Activated naive CD4-positive, alpha-beta T cell treated with anti-CD3 and anti-CD28 coated beads, Interleukin-2, amount 50 U/mL, for 72 hours (primary cell): ENCODE data around the gene H2BK1. TPM values are rescaled to one million over a fixed set of nuclear protein-coding genes. Genes with fewer than 3 reads are reported as not detected.
A peak's percentile ranks its signal among the peaks of the same experiment; 100 is the strongest.

Source experiments
- ATAC-seq, 2 donors: fragments of 150-1000 bp; cut with Tn5 transposase; 2 replicates each; pipeline ENCODE4 v1.10.0; 2021; ENCODE audit warnings: mild to moderate bottlenecking in 2 of 2, moderate library complexity in 2 of 2
- DNase-seq, 2 donors: peaks; one replicate each; pipeline ENCODE4 v3.0.0; 2021 to 2022; ENCODE audit warnings: low spot score in 2 of 2
- H3K27ac Mint-ChIP-seq, 2 donors: one replicate each; pipeline ENCODE4 v1.8.0; 2022; ENCODE audit warnings: mild to moderate bottlenecking in 2 of 2, mixed read lengths in 2 of 2
- H3K36me3 Mint-ChIP-seq, 2 donors: one replicate each; pipeline ENCODE4 v1.8.0; 2022; ENCODE audit warnings: mixed read lengths in 2 of 2
- H3K9me3 Mint-ChIP-seq, 2 donors: one replicate each; pipeline ENCODE4 v1.8.0; 2022; ENCODE audit warnings: mixed read lengths in 2 of 2
- total RNA-seq, 2 donors: library from RNA; stranded (reverse); gene quantifications; one replicate each; pipeline ENCODE4 v1.2.3, GENCODE V29; 2022

Gene H2BK1
- total RNA-seq, 2 donors from 2014 or later: 1.2 TPM; not detected in 1

DNA sequence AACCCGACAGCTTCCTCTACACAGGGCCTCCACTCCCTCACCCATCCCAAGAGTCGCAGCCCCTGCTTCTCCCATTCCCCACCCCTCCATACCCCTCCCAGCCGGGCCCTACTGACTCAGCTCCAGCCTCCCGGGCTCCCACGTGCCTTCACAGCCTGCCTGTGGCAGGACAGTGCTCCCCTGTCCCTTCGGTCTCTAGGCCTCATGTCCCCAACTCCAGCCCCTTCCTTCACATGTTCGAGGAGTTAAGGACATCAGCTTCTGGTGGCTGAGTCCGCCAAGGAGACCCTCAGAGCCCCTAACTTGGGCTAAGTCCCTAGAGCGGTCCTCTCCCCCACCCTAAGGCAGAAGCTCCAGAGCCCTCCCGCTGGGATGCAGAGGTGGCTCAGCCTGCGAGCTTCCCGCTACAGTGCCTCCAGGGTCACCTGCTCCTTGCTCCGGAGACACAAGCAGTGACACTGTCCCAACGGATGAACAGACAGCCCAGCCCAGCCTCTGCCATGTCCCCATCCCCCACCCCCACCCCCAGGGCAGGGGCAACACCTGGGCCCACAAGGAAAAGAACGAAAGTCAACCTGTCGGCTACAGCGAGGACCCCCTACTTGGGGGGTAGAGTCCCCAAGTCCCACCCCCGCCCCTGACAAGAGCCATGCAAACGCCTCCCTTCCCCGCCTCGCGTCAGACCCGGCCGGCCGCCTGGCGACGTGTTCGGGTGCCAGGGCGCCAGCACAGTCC is 37.5 kb upstream of the H2BK1 start:
- DNase-seq (no peak), ATAC-seq (no peak)
- Mint-ChIP-seq H3K36me3 (peaks cover 0 to 8% of the 10 kb centered on the region in 2 donors), H3K27ac (no peak overlapping the region), H3K9me3 (no peaks in the 10 kb centered on the region)

DNA sequence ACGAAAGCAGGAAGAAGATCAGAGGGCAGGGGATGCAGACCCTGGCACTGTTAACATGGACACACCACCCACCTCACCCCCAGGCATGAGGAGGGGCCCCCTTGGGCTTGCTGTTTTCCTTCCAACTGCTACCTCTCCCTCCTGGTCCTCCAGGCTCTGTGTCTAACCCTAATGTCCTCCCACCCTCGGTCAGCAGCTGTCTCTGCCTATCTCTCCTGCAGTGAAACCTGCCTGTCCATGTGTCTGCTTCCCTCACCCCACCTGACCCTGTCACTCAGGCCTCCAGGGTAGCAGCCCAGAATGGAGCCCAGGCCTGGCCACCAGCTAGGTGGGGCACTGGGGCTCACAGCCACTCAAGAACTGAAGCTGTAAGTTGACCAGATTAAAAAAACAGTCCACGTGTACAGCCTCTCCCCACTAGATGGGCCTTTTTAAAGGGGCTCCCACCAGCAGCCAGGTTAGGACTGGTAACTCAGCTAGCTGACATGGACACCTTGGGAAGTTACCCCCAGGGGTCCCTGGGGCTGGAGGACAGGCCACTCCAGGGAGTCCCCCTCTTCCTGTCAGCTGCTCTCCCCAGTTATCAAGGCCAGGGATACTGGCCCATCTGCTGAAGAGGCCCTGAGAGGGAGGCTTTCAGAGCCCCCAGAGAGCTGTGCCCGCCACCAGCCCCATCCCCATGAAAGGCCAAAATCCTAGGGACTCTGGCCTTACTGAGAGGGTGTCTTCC is 36.7 kb upstream of the H2BK1 start:
- Mint-ChIP-seq H3K9me3 (no peaks in the 10 kb centered on the region), H3K36me3 (peaks cover 0 to 8% of the 10 kb centered on the region in 2 donors), H3K27ac (no peak overlapping the region)
- no peak for DNase-seq
- ATAC-seq: no peak

DNA sequence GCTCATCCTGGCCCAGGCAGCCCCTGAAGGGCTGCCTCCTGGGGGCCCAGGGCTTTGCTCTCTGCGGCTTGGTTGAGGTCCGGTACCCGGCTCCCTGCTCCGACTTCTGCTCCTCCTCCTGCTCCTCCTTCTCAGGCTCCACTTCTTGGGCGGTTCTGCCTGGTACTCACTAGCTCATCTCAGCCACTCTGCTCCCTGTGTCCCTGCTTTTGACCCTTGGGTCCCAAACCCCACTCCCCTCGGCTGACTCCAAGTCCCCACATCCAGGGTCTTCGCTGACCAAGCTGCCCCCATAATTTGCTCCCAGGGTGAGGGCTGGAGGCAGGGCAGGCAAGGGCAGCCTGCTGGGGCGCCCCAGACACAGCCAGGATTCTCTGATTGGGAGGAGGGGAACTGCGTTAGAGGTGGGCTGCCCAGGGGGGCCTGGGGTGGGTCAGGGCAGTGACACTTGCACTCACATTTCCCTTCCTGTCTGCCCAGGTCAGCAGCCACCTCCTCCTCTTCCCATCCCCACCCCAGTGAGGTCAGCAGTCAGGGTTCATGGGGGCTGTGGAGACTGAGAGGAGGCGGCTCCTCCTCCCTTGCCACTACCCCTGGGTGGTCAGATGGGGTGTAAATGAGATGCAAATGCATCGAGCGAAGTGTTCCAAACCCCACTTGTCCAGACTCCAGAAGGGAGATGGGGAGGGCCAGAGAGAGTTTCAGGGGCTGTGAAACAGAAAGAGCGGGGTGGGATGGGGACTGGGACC is 36.0 kb upstream of the H2BK1 start:
- peaks cover 0 to 8% of the 10 kb centered on the region in 2 donors for H3K36me3 Mint-ChIP-seq
- H3K27ac Mint-ChIP-seq: no peak overlapping the region
- no peak for ATAC-seq
- H3K9me3 Mint-ChIP-seq: no peaks in the 10 kb centered on the region
- no peak for DNase-seq

DNA sequence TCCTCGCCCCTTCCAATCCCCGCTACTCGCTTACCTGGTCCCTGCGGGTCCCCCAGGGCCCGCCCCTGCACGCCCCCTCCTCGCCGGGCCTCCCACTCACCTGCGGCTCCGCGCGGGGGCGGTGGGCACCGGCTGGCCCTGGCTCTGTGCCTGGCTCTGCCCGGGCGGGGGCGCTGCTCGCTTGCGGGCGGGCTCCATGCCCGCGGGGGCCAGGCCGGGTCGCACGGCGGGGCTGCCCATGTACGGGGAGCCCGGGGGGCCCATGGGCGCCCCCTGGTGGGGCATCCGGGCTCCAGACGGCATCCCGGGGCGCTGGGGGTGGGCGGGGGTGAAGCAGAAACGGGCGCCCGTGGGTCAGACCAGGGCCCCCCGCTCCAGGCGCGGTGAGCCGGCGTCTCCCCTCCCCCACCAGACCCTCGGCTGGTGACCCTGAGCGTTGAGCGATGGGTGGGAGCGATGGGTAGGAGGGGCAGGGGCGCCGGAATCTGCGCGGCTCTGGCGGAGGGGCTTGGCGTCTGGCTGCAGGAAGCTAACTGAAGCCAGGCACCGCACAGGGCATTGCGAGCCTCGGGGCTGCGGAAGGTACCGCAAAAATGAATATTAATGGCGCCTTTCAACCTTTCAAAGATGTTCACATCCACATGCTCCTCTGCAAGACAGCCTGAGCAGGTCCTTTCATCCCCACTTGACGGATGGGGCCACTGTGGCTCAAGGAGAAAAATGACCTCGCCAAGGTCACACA is 35.2 kb upstream of the H2BK1 start:
- Mint-ChIP-seq H3K9me3 (no peaks in the 10 kb centered on the region), H3K27ac (no peak overlapping the region), H3K36me3 (peaks cover 0 to 1% of the 10 kb centered on the region in 2 donors)
- DNase-seq: peak in 1 of 2 donors; percentile 79
- peak; percentile 59 to 78 for ATAC-seq

DNA sequence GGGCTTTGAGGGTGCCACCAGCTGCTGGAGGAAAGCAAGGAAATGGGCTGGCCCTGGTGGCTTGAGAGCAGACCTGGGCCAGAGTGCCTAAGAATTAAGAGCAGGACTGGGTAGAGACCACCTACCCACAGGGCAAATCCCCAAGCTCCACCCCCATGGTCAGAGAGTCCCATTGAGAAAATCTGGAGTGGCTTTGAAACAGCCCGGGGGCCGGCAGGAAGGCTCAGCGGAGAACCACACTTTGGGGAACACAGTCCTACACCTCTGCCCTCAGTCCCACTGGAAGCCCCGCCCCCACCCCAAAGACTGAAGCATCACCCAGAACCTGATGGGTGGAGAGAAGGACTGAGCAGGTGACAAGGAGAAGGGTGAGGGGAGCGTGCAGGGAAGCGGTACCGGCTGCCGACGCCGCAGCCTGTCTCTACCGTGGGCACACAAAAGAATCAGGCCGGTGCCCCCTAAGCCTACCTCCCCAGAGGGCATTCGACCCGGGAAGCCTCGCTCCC is 34.6 kb upstream of the H2BK1 start:
- no peaks in the 10 kb centered on the region for H3K9me3 Mint-ChIP-seq
- ATAC-seq: peak in 1 of 2 donors; percentile 9
- H3K27ac Mint-ChIP-seq: peak overlapping the region in 1 of 2 donors; percentile 22
- DNase-seq: no peak
- no peaks in the 10 kb centered on the region for H3K36me3 Mint-ChIP-seq

DNA sequence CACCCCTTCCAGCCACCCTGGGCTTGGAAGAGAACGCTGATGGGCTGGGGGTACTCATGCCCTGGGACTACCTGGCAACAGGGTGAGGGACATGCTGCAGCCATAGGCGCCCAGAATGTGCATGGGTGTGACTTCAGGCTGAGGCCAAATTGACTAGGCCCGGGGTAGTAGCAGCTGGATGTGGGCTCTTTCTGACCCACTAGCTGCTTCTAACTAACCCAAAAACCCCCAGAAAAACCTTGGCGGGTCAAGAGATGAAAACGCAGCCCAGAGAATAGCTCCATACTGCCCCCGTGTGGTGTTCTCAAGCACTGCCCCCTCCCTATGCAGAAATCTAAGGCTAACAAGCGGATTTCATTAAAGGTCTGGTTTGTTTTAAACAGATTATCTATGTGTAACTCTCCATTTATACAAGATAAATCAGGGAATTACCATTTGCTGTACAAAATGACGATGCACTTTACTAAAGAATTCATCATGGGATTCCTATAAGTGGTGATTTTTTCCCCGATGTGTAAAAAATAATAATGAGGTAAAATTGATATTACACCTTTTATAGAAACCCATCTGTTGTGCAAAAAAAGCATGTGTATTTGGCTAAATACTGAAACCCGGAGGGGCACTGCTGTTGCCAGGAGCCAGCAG is 34.0 kb upstream of the H2BK1 start:
- H3K36me3 Mint-ChIP-seq: no peaks in the 10 kb centered on the region
- no peak overlapping the region for H3K27ac Mint-ChIP-seq
- no peaks in the 10 kb centered on the region for H3K9me3 Mint-ChIP-seq
- ATAC-seq: peak; percentile 18 to 40
- DNase-seq: peak in 1 of 2 donors; percentile 72

DNA sequence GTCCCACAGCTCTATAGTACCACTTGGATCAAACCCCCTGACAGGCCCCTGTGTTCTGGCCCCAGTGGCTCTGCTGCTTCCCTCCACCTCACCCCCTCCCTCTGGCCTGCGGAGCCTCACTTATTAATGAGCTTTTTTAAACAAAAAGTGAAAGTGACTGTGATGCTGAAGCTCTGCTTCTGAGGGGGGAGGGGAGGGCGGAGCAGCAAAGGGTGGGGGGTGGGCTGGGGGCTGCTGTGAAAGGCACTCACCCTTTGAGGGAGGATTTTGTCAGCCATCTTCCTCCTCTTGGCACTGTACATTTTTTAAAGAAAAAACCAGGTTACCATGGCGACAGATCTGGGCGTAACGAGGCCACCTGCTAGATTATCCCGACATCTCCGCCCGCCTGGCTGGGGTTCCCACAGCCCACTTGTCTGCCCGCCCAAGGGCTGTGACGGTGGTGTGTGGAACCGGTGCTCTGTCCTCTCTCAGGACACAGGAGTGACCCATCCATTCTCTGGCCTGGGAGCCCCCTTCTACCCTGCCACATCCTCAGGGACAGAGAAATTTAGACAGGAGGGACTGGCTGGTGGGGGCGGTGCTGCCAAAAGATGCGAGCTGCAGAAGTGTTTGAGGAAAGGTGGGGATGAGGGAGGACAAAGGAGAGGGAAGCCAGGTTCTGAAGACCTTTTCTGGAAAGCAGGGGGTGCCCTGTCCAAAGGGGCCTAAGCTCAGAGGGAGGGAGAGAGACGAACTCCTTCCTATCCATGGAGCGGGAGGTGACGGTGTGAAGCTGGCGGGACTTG is 33.3 kb upstream of the H2BK1 start:
- H3K9me3 Mint-ChIP-seq: no peaks in the 10 kb centered on the region
- no peak for DNase-seq
- peak; percentile 34 to 45 for ATAC-seq
- H3K27ac Mint-ChIP-seq: peak overlapping the region; percentile 72 to 79
- no peaks in the 10 kb centered on the region for H3K36me3 Mint-ChIP-seq

DNA sequence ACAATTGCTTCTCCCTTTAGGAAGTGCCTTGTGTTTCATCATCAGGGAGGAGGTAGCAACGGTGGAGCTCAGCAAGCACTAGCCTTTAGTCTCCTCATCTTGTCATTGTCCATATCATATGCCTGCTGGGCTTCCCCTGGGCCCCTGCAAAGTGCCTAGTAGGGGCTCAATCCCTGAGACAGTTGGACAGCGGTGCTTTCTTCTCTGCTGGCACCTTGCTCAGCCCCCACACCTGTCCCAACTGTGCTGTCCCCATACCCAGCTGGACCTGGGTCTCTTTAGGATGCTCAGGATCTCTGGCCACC is 32.7 kb upstream of the H2BK1 start:
- ATAC-seq: no peak
- no peaks in the 10 kb centered on the region for H3K36me3 Mint-ChIP-seq
- DNase-seq: no peak
- peak overlapping the region; percentile 72 to 79 for H3K27ac Mint-ChIP-seq
- no peaks in the 10 kb centered on the region for H3K9me3 Mint-ChIP-seq

DNA sequence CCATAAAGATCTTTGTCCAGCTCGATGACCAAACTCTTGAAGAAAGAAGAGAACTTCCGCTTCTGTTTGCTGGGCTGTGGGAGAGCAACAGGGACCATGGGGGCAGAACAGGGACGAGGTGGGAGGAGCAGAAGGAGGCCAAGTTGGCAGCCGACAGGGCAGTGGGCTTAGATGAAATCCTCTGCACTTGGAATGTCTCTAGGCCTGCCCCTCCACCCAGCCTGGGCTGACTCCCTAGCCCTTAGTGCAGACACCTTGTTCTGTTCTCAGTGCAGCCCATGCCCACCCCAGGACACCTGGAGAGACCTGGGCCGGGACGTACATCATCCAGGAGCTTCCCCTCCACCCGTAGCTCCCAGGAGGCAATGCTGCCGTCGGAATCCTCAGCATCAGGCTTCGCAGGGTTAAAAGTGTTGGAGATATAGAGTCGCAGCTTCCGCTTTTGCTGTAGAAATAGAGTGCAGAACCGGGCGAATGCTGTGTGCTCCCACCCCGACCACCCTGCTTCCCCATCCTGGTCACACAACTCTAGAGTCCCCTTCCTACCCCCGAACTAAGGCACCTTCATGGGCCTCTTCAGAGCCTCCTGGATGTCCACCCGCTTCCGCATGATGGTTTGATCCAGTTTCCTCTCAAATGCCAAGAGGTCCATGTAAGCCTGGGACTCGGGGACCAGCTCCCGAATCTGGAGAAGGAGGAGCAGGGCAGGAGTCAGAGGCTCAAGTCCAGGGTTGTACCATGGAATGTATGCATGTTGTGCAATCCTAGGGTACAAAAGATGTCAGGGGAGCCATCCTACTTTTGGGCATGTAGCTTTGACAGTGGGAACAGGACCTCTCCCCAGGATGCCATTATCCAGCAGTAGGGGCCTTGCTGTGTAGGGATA is 32.1 kb upstream of the H2BK1 start:
- DNase-seq (no peak), ATAC-seq (no peak)
- Mint-ChIP-seq H3K9me3 (no peaks in the 10 kb centered on the region), H3K36me3 (no peaks in the 10 kb centered on the region), H3K27ac (peak overlapping the region in 1 of 2 donors; percentile 72)

DNA sequence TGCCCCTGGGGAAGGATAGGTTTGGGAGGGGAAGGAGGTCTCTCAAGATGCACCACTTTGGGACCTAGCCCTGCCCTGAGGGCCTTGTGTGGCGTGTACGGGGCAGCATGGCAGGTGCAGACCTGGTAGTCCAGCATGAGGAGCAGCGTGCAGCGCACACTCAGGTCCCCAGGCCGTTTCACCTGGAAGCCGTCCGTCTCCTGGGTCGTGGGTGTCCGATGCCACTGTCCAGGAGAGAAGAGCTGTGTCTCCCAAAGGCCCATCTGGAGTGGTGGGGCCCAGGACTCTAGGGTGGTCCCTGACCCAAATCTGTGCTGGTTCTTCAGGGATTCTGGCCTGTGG is 31.4 kb upstream of the H2BK1 start:
- ATAC-seq: no peak
- Mint-ChIP-seq H3K36me3 (no peaks in the 10 kb centered on the region), H3K9me3 (no peaks in the 10 kb centered on the region), H3K27ac (peak overlapping the region in 1 of 2 donors; percentile 90)
- DNase-seq: no peak

DNA sequence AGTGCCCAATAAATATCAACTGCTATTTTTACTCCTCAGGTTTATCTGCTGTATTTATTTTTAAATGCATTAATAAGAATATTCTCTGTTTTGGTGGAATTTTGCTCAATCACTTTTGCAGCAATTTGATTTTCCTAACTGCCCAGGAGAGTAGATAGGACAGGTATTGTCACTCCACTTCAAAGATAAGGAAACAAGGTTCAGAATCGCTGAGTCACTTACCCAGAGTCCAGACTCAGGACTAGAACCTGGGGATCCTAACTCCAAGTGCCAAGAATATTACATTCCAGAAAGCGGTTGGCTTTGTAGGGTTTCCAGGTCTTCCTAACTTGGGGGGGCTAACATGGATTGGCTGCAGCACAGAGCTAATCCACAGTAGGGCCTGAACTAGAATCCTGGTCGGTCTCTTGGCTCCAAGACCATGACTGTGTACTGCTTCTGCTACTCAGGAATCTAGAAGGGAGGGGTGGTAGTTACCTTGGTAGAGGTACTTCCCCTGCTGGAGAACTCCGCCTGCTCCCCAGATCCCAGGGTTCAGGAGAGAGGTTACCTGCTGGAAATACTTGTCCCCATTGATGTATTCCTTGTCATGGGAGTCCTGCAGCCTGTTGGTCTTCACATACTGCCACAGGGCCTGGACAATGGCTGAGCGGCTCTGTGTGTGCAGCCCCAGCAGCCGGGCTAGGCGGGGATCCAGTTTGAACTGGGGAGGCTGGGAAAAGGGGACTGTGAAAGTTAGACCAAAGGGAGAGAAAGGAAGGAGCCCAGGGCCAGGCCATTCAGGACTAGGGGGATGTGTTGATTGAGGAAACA is 30.9 kb upstream of the H2BK1 start:
- Mint-ChIP-seq H3K36me3 (no peaks in the 10 kb centered on the region), H3K27ac (peak overlapping the region in 1 of 2 donors; percentile 90), H3K9me3 (no peaks in the 10 kb centered on the region)
- DNase-seq (no peak), ATAC-seq (no peak)

DNA sequence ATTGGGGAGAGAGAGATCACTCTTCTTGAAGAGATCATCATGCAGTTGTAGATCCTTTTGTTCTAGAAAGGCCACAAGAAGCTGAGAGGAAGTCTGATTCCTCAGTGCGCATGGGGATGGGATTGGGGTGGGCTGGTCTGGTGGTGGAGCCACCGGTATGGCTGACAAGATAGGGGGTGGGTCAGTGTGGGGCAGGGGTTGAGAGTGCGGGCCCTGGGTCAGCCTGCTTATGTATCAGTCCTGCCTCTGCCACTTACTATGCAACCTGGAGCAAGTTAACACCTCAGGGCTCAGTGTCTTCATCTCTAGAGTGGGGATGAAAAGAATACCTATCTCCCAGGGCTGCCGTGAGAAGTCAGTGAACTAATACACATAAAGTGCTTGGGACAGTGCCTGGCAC is 30.2 kb upstream of the H2BK1 start:
- no peak overlapping the region for H3K27ac Mint-ChIP-seq

DNA sequence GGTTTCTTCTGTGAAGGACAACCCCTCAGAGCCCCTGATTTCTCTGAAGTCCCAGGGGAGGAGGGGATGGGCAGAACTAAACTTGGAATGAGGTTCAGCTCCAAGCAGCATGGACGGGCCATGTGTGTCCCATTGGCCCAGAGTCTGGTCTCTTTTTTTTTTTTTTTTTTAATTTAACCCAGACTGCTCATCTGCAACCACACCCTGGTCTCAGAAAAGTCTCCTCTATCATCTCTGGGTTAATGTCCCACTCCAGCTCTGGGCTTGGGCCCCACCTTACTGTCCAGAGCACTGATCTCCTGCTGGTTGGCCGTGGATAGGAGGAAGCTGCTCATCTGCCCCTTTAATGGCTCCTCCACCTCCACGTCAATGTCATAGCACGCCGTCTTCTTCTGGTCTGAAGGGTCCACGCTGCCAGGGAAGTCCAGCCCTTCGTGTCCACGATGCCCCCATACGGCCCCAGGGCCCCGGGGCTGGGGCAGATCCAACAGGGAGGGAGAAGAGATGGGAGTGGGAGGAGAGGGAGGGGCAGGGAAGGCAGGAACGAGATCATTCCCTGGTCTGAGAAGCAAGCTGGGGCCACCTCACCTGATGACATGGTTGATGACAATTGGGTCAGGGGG is 29.7 kb upstream of the H2BK1 start:
- Mint-ChIP-seq H3K9me3 (no peaks in the 10 kb centered on the region), H3K27ac (no peak overlapping the region), H3K36me3 (no peaks in the 10 kb centered on the region)
- DNase-seq (no peak), ATAC-seq (no peak)

More for the DNA sequence above, 30.2 kb upstream of the H2BK1 start:
- no peak for ATAC-seq
- no peak for DNase-seq
- H3K36me3 Mint-ChIP-seq: no peaks in the 10 kb centered on the region
- H3K9me3 Mint-ChIP-seq: no peaks in the 10 kb centered on the region
